HG02938 (cell line): ENCODE measurements around the gene MINDY4.

Source experiments
- ATAC-seq: cut with Tn5 transposase; IDR thresholded peaks from one replicate; pipeline ENCODE4 v1.9.1; 2021; ENCODE audit warnings: mild to moderate bottlenecking, moderate library complexity; ENCODE audit not compliant: unreplicated experiment

MINDY4 gene

GRCh38 chr7:30771174-30771879, at the start of gene MINDY4:
Gene MINDY4 (plus strand): TSS chr7:30771417. CDS start chr7:30771494, 77 bp downstream.
- peak; percentile 74 for ATAC-seq

GRCh38 chr7:30722187-30722586, 49.0 kb upstream of the MINDY4 start:
- ATAC-seq = no peak

DNA sequence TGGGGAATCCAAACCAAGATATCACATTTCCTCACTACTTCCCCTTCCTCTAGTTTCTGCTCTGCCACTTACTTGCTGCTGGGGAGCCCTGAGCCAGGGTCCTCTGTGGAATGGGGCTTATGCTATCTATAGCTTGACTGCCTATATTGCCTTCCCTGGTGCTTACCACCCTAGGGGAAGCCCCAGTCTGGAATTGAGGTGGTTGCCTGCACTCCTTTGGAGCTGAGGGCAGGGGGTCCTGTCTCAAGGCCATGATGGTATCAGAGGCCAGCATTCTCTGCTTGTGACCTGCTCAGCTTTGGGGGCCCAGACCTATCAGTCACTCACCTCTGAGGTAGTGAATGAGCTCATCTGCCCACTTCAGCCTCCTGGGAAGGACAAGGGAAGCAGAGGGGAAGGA, 48.5 kb upstream of the MINDY4 start:
- ATAC-seq = no peak

DNA sequence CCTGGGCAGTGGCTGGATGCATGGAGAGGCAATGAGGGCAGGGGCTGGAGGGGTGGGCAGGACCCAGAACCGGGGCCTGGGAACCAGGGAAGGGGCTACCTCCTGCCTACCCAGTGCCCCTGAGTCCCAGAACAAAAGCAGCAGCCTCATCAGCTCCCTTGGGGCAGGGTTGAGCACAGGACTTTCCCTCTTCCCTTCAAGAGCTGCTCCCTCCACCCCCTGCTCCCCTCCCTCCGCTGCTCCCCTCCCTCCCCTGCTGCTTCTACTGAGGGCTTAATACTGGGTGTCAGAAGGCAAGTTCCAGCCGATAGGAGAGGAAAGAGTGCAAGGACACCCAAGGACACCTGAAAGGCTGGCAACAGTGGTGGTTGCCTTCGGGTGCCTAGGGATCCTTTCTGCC, 47.4 kb upstream of the MINDY4 start:
- no peak for ATAC-seq

DNA sequence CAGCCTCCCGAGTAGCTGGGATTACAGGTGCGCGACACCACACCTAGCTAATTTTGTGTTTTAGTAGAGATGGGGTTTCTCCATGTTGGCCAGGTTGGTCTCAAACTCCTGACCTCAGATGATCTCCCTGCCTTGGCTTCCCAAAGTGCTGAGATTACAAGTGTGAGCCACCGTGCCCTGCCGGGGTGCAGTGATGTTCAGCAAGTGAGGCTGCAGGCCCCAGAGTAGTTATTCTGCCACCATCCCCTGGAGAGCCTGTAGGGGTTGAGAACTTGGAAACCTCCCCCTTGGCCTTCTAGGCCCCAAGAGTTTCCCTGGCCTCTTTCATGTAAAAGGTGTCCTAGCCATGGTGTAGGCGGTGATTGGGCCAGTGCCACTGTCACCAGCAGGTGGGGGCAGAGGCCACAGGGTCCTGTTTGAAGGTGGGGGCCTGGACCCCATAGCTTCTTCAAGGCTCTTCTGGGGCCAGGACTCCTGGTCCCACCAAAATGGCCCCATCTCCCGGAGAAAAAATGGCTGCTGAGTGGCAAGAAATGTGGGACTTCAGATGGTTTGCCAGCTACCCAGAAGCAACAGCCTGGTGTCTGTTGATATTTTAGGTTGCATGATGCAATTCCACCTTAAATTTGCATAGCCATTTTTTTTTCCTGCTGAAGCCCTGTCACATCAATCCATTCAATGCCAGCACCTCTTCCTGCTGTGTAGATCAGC, 44.8 kb upstream of the MINDY4 start:
- no peak for ATAC-seq

DNA sequence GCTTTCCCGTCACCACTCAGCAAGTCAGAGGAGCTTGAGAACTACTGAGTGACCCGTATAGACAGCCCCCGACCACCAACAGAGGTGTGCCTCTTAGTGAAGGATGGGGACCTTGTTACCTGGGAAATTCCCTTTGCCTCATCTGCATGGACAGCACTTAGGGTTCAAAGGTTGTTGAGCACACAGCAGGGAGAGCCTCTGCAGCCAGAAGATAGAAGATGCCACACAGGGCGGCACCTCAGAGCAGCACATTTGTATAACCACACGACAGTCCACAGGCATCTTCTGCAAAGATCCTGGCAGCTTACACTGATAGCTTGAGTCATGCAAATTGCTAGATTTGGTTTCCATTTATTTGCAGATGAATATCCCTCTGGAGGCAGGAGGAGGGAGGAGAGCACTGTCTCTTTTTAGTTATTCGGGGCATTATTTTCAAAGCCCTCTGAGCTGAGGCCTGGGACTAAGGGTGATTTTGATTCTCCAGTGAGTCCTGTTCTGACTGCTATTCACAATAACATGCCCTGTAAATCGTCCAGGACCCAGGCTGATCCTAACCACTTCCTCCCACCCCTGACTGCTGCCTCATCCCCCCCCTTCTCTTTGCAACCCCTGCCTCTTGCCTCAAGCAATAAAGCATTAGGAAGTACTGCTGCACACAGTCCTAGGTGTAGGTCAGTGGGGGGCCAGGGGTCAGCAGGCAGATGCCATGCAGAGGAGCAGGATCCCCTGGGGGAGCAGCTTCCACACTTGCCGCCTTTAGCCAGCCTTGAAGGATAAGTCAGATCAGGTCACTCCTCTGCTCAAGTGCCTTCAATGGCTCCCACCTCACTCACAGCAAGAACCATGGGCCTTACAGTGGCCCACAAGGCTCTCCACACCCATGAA, 43.9 kb upstream of the MINDY4 start:
- ATAC-seq = no peak

GRCh38 chr7:30728591-30729100, 42.6 kb upstream of the MINDY4 start:
- no peak for ATAC-seq

- no peak for ATAC-seq
Observed at GRCh38 chr7:30729642-30730041, 41.6 kb upstream of the MINDY4 start.

DNA sequence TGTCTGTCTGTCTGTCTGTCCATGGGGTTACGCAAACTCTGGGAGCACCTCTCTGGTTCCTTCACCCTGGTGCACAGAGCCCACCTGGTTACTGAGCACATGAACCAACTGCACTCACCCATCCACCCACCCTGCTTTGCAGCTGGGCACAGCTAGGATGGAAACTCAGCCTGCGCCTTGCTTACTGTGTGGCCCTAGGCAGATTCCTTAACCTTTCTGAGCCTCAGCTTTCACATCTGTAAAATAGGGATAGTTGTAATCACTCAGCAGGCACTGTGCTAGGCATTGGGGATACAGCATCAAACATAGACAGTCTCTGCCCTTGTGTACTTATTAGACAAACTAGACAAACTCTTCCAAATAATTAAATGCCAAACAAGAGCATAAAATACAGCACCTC, 41.1 kb upstream of the MINDY4 start:
- ATAC-seq = no peak

- ATAC-seq = no peak
Observed at GRCh38 chr7:30730996-30731395, 40.2 kb upstream of the MINDY4 start.

DNA sequence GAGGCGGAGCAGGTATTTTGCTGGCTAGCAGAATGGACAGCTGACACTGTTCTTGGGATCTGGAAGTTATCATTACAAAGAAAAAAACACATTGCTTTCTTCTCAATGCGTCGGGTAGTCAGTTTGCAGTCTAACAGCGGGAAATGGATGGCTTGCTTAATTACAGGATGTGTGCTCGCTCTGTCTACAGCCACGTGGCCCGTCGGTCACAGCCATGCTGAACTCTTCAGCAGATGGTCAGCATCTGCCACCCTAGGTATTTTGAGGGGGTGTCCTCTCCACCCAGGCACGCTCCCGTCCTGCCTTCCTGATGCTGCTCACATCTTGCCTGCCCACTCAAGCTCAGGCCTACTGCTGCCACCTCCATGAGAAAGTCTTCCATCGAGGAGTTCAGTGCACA, 39.6 kb upstream of the MINDY4 start:
- ATAC-seq = no peak

- no peak for ATAC-seq
Observed at GRCh38 chr7:30732606-30733005, 38.6 kb upstream of the MINDY4 start.

DNA sequence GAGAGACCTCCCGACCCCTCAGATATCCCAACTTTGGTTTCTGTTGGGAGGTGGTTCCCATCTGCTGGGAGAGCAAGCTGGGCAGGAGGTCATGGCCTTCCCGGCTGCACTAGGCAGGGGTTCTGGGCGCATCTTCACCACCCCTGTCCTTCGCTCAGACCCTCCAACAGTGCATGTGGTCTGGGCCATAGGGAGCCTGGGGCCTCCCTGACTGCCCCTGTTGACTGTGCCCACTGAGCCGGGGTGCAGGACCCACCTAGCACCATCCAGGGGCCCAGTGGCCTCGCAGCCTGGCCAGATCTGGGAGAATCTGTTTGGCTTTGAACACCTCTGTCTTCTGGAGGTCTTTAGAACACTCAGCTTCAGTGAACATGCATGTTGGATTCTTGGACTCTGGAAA, 38.0 kb upstream of the MINDY4 start:
- no peak for ATAC-seq

- ATAC-seq = no peak
Observed at GRCh38 chr7:30733691-30734090, 37.5 kb upstream of the MINDY4 start.

DNA sequence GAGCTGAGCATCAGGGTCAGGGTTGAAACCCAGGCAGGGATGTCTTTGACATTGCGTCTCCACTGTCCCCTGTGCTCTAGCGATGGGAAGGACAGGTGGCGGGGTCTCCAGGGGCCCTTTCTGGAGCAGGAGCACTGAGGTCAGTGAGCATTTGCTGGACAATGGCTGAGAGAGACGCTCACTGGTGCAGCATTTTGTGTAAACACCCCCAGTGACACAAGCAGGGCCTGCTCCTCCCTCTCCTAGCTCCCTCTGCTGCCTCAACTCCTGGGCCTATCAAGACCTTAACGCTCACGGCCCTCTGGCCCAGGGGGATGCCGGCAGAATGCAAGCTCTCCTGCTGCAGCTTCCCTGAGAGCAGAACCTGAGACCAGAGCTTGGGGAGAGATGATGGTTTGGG, 36.7 kb upstream of the MINDY4 start:
- ATAC-seq = no peak

- no peak for ATAC-seq
Observed at GRCh38 chr7:30735631-30736030, 35.6 kb upstream of the MINDY4 start.

DNA sequence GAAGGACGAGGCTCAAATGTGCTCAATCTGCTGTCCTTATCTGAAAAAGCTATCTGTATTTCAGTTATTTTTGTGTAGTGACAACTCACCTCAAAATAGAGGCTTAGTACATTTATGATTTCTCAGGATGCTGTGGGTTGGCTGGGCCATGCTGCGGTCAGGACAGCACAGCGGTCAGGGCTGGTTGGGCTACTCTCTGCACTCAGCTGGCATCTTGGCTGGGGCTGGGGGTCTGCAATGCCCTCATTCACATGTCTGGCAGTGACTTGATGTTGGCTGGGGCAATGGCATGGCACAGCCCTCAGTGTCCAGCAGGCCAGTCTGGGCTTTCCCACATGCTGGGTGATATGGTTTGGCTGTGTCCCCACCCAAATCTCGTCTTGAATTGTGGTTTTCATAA, 34.9 kb upstream of the MINDY4 start:
- ATAC-seq = no peak

- no peak for ATAC-seq
Observed at GRCh38 chr7:30738026-30738915, 32.9 kb upstream of the MINDY4 start.

DNA sequence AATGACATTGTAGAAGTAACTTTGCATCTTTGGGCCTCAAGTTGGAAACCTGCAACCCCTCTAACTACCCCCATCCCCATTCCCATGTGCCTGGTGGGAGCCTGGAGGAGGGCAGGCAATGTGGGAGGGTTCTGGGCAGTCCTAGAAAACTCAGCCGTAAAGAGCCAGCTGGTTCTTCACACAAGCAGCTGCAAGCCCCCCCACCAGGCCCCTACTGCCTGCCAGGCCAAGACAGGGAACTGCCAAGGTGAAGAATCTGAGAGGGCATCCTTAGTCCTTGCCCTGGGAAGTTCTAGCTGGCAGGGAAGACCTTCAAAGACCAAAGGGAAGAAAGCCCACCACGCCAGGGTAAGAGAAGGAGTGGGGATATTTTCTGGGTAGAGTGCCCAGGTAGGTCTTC, 31.5 kb upstream of the MINDY4 start:
- ATAC-seq = no peak

GRCh38 chr7:30740417-30741181, 30.6 kb upstream of the MINDY4 start:
- ATAC-seq = peak; percentile 62
